ENCODE data around the gene COQ4. TPM values are rescaled to one million over a fixed set of nuclear protein-coding genes. Genes with fewer than 3 reads are reported as not detected.

COQ4 gene
- total RNA-seq, 1 donor from 2014 or later, result 46.3 TPM

- DNase-seq (ENCODE audit: low read depth), result no peak
- Histone ChIP-seq H3K27me3 (ENCODE audit: control insufficient read depth, insufficient read depth, low read length) (no peaks in the 10 kb centered on the region), H3K36me3 (ENCODE audit: control insufficient read depth, insufficient read depth, low read length) (peaks cover 1% of the 10 kb centered on the region), H3K4me3 (ENCODE audit: low read depth, low read length) (no peak overlapping the region)
- TF ChIP-seq CTCF (IDR thresholded peaks at IDR 0.05; ENCODE audit: insufficient read depth, low read length, poor library complexity, severe bottlenecking), result no peak
Observed at GRCh38 chr9:128355451-128355850, 32.8 kb downstream of the COQ4 start.

GRCh38 chr9:128358090-128358489, 35.5 kb downstream of the COQ4 start:
- no peak for DNase-seq (ENCODE audit: low read depth)

GRCh38 chr9:128358861-128359260, 36.2 kb downstream of the COQ4 start:
- Histone ChIP-seq H3K36me3 (ENCODE audit: control insufficient read depth, insufficient read depth, low read length) (no peaks in the 10 kb centered on the region), H3K27me3 (ENCODE audit: control insufficient read depth, insufficient read depth, low read length) (no peaks in the 10 kb centered on the region), H3K4me3 (ENCODE audit: low read depth, low read length) (no peak overlapping the region)
- TF ChIP-seq CTCF (IDR thresholded peaks at IDR 0.05; ENCODE audit: insufficient read depth, low read length, poor library complexity, severe bottlenecking), result no peak
- DNase-seq (ENCODE audit: low read depth), result no peak

More at GRCh38 chr9:128358090-128358489, 35.5 kb downstream of the COQ4 start:
- no peak for TF ChIP-seq CTCF (IDR thresholded peaks at IDR 0.05; ENCODE audit: insufficient read depth, low read length, poor library complexity, severe bottlenecking)
- no peak overlapping the region for H3K4me3 ChIP-seq (ENCODE audit: low read depth, low read length)
- H3K36me3 ChIP-seq (ENCODE audit: control insufficient read depth, insufficient read depth, low read length), result peaks cover 1% of the 10 kb centered on the region
- no peaks in the 10 kb centered on the region for H3K27me3 ChIP-seq (ENCODE audit: control insufficient read depth, insufficient read depth, low read length)

DNA sequence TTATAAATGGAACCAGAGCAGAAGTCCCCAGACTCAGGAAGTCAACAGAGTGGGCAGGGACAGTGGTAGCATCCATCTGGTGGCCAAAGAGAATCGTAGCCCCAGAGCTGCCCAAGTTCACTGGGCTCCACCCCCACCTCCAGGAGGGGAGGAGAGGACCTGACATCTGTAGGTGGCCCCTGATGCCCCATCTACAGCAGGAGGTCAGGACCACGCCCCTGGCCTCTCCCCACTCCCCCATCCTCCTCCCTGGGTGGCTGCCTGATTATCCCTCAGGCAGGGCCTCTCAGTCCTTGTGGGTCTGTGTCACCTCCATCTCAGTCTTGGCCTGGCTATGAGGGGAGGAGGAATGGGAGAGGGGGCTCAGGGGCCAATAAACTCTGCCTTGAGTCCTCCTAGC, 38.2 kb downstream of the COQ4 start:
- DNase-seq (ENCODE audit: low read depth), result no peak
- TF ChIP-seq CTCF (IDR thresholded peaks at IDR 0.05; ENCODE audit: insufficient read depth, low read length, poor library complexity, severe bottlenecking), result no peak
- no peaks in the 10 kb centered on the region for H3K27me3 ChIP-seq (ENCODE audit: control insufficient read depth, insufficient read depth, low read length)
- no peaks in the 10 kb centered on the region for H3K36me3 ChIP-seq (ENCODE audit: control insufficient read depth, insufficient read depth, low read length)
- no peak overlapping the region for H3K4me3 ChIP-seq (ENCODE audit: low read depth, low read length)

DNA sequence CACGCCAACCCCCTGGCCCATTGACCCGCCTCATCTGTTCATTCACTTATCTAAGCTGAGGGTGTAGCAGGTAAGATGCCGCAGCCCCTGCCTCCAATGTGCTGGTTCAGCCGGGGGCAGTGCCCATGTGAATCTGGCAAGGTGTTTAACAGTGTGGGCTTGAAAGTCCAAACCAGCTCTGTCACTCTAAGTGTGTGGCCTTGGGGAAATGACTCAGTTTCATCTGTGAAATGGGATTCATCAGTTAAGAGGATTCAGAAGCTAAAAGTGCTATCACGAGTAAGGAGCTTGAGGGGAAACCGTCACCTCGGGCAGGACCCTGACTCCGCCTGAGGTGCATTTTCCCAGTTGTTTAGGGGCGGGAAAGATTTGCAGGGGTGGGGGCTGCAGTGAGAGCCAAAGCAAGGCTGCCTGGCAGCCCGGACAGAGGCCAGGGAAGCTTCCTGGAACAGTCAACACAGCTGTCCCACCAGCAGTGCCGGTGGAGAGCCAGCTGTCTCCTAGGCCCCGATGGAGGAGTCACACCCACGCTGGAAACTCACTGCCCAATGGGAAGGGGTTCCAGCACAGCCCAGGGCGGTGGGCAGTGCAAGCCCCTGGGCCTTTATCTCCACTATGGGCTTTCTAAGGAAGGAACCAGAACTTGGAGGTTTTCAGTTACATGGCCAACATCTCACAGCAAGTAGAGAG, 38.8 kb downstream of the COQ4 start:
- H3K36me3 ChIP-seq (ENCODE audit: control insufficient read depth, insufficient read depth, low read length), result no peaks in the 10 kb centered on the region
- no peaks in the 10 kb centered on the region for H3K27me3 ChIP-seq (ENCODE audit: control insufficient read depth, insufficient read depth, low read length)
- TF ChIP-seq CTCF (IDR thresholded peaks at IDR 0.05; ENCODE audit: insufficient read depth, low read length, poor library complexity, severe bottlenecking), result no peak
- no peak overlapping the region for H3K4me3 ChIP-seq (ENCODE audit: low read depth, low read length)
- no peak for DNase-seq (ENCODE audit: low read depth)

Data from kidney epithelial cell (primary cell).